Neuron (in vitro differentiated cells): ENCODE results near the gene ABHD17A.

Experiments
- H2AFZ ChIP-seq: one replicate; pipeline ENCODE4 v1.6.1; 2013; ENCODE audit warnings: low read depth, mild to moderate bottlenecking, inconsistent platforms, low read length, moderate library complexity
- H3K27me3 ChIP-seq: one replicate; pipeline ENCODE4 v1.6.1; 2013; ENCODE audit warnings: low read length; ENCODE audit not compliant: insufficient read depth
- H3K36me3 ChIP-seq: one replicate; pipeline ENCODE4 v1.6.1; 2013; ENCODE audit warnings: low read length; ENCODE audit not compliant: insufficient read depth
- H3K4me1 ChIP-seq: one replicate; pipeline ENCODE4 v1.6.1; 2013; ENCODE audit warnings: low read length; ENCODE audit not compliant: insufficient read depth
- H3K4me3 ChIP-seq: 2 replicates; pipeline ENCODE4 v1.5.1; 2013; ENCODE audit warnings: mild to moderate bottlenecking, low read length, moderate library complexity
- H3K9me3 ChIP-seq: one replicate; pipeline ENCODE4 v1.6.1; 2013; ENCODE audit warnings: low read length

ABHD17A gene

GRCh38 chr19:1855828-1856255, 29.5 kb downstream of the ABHD17A start:
- Histone ChIP-seq H3K9me3 (no peaks in the 10 kb centered on the region), H3K4me1 (peaks cover 51% of the 10 kb centered on the region), H3K36me3 (no peaks in the 10 kb centered on the region), H3K4me3 (no peak overlapping the region), H2AFZ (no peak overlapping the region), H3K27me3 (no peaks in the 10 kb centered on the region)

GRCh38 chr19:1855040-1855827, 30.1 kb downstream of the ABHD17A start:
- Histone ChIP-seq H3K4me3 (no peak overlapping the region), H3K27me3 (no peaks in the 10 kb centered on the region), H3K36me3 (no peaks in the 10 kb centered on the region), H3K9me3 (no peaks in the 10 kb centered on the region), H2AFZ (no peak overlapping the region), H3K4me1 (peaks cover 45% of the 10 kb centered on the region)

GRCh38 chr19:1854542-1855039, 30.7 kb downstream of the ABHD17A start:
- Histone ChIP-seq H3K36me3 (no peaks in the 10 kb centered on the region), H3K9me3 (no peaks in the 10 kb centered on the region), H2AFZ (no peak overlapping the region), H3K4me3 (no peak overlapping the region), H3K27me3 (no peaks in the 10 kb centered on the region), H3K4me1 (peaks cover 38% of the 10 kb centered on the region)

DNA sequence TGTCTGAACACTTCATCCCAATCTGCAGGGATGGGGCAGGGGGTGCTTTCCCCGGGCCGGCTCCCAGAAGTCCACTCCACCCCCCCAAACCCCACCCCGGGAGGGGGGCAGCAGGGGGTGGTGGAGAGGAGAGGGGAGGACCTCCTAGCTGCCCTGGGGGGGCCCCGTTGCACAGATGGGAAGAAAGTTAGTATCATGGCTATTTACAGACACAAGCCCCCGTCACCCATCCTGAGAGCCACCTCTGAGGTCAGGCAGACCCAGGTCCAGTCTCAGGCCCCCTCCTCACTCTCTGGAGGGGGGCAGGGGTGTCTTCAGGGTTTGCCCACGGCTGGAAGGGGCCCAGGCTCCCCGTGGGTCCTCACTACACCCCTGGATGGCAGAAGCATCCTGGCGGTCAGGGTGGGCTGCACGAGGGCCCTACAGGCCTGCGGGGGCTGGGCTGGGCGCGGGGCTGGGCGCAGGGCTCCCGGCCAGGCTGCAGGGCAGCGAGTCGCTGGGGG, 31.2 kb downstream of the ABHD17A start:
- Histone ChIP-seq H3K4me1 (peaks cover 33% of the 10 kb centered on the region), H3K9me3 (no peaks in the 10 kb centered on the region), H2AFZ (no peak overlapping the region), H3K4me3 (no peak overlapping the region), H3K36me3 (no peaks in the 10 kb centered on the region), H3K27me3 (no peaks in the 10 kb centered on the region)

DNA sequence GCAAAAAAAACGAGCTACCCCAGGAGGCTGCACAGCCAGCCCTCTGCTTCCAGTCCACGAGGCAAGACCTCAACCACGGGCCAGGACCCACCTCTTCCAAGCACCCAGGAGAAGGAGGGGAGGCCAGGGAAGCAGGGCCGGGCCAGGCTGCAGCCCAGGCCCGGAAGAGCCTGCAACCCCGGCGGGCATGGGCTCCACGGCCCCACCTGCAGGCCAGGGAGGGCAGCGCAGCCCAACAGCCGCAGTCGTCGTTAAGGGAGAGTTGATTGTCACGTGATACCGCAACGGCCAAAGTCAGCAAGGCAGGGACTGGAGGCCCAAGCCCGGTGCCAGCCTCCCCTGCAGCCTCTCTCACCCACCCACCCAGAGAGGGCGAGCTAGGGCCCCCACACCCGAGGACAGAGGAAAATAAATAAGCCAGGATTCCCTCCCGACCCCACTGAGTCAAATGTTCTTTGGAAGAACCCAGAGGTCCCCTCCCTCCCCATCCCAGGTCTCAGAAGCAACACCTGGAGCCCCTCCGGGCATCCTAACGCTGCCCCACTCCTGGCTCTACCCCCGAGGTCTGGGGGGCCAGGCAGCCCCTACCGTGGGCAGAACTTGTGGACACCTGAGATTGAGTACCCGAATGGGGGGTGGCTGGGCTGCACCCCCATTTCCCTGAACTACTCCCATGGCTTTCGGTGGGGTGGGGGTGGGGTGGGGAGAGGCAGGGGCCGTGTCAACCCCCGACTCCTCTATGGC, 31.8 kb downstream of the ABHD17A start:
- H3K36me3 ChIP-seq, result no peaks in the 10 kb centered on the region
- H3K4me1 ChIP-seq, result peaks cover 32% of the 10 kb centered on the region
- no peaks in the 10 kb centered on the region for H3K9me3 ChIP-seq
- H3K4me3 ChIP-seq, result no peak overlapping the region
- no peaks in the 10 kb centered on the region for H3K27me3 ChIP-seq
- H2AFZ ChIP-seq, result no peak overlapping the region

DNA sequence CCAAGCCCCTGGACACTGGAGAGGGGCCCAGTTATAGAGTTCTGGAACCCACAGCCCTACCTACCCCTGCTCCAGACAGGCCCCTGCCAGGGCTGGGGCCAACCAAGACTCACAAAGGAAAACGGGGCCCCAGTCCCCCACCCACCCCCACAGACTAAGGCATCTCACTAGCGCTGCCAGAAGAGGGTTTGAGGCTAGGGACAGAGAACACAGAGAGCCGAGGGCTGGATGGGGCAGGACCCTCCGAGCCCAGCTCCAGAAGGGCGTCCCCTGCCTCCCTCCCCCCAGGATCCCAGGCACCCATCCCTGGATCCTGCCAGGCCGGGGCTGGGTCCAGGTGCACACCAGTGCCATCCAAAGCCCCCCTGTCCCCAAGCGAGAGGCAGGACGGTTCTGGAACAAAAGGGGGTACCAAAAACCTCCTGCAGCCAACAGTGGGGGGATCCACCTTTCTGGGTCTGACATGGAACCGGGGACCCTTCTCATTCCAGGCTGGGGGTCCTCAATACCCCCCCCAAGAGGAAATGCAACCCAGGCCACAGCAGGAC, 32.6 kb downstream of the ABHD17A start:
- Histone ChIP-seq H3K4me1 (peaks cover 29% of the 10 kb centered on the region), H3K4me3 (no peak overlapping the region), H3K36me3 (no peaks in the 10 kb centered on the region), H3K9me3 (no peaks in the 10 kb centered on the region), H2AFZ (no peak overlapping the region), H3K27me3 (no peaks in the 10 kb centered on the region)

DNA sequence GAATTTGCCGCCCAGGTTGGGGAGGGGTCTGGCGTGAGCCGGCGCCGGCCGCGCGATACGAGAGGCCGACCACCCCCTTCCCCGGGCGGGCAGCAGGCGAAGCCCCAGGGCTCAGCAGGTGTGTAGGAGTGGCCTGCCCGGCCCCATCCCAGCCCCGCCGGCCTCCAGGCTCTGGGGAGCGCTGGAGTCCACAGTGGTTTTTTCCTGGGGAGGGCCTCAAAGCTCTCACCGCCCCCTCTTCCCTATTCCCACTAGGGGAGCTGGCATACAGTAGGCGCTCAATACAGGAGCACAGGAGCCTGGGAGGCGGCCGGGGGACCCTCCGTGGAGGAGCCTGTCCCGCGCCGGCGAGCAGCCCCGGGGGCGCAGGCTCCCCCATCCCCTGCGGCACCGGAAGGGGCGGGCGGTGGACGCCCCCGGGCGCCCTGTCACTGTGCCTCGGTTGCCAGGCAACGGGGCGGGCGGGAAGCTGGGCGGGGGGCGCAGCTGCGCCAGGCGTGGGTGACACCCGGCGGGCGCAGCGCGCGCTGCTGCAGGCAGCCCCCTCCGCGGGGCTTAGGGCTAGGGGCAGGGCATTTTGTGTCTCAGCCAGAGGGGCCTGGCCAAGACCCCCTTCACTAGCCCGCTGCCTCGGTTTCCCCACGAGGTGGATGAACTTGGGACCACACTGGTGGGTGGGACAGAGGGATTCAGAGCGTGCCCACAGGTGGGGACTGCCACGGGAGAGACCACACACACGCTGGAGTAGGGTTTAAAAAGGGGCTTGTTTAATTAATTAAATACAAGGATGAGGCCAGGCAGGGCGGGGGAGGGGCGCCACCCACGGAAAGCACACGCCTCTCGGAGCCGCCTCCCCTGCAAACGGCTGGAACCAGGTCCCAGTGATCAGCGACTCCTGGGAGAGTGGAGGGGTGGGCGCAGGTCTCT, 33.4 kb downstream of the ABHD17A start:
- no peak overlapping the region for H3K4me3 ChIP-seq
- no peaks in the 10 kb centered on the region for H3K27me3 ChIP-seq

GRCh38 chr19:1850809-1851653, 34.3 kb downstream of the ABHD17A start:
- Histone ChIP-seq H3K4me1 (peaks cover 32% of the 10 kb centered on the region), H3K4me3 (no peak overlapping the region), H3K9me3 (no peaks in the 10 kb centered on the region), H2AFZ (no peak overlapping the region), H3K27me3 (no peaks in the 10 kb centered on the region), H3K36me3 (no peaks in the 10 kb centered on the region)

More for the DNA sequence above, 33.4 kb downstream of the ABHD17A start:
- H3K36me3 ChIP-seq, result no peaks in the 10 kb centered on the region
- H3K4me1 ChIP-seq, result peaks cover 30% of the 10 kb centered on the region
- H2AFZ ChIP-seq, result no peak overlapping the region
- no peaks in the 10 kb centered on the region for H3K9me3 ChIP-seq

DNA sequence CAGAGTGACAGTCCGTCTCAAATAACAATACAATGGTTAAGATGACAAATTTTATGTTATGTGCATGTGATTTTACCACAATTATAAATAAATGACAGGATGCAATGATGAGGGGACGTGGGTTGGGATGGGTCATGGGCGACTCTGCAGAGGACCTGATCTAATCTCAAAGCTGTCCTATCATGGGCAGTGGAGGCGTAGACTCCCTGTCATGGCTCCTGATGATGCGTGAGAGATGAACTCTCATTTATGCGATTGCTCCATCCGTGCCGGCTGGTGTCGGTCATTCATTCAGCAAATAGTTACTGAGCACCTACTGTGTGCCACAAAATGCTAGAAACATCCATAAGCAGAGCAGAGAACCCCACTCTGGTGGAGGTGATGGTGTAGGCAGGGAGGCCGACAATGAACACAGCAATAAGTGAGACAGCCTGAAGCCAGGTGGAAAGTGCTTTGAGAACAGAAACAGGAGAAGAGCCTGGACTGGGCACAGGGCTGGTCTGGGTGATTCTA, 35.4 kb downstream of the ABHD17A start:
- Histone ChIP-seq H3K36me3 (peaks cover 3% of the 10 kb centered on the region), H3K9me3 (no peaks in the 10 kb centered on the region), H2AFZ (no peak overlapping the region), H3K27me3 (no peaks in the 10 kb centered on the region), H3K4me3 (no peak overlapping the region), H3K4me1 (peaks cover 25% of the 10 kb centered on the region)

DNA sequence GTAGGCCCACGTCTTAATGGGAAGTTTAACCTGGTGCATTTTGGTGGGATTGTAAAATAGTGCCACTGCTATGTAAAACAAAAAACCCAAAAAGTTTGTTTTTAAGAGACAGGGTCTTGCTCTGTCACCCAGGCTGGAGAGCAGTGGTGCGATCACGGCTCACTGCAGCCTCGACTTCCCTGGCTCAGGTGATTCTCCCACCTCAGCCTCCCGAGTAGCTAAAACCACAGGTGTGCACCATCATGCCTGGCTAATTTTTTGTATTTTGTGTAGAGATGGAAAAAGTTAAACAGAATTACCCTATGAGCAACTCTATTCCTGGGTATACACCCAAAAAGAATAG, 36.2 kb downstream of the ABHD17A start:
- Histone ChIP-seq H3K4me3 (no peak overlapping the region), H2AFZ (no peak overlapping the region)

DNA sequence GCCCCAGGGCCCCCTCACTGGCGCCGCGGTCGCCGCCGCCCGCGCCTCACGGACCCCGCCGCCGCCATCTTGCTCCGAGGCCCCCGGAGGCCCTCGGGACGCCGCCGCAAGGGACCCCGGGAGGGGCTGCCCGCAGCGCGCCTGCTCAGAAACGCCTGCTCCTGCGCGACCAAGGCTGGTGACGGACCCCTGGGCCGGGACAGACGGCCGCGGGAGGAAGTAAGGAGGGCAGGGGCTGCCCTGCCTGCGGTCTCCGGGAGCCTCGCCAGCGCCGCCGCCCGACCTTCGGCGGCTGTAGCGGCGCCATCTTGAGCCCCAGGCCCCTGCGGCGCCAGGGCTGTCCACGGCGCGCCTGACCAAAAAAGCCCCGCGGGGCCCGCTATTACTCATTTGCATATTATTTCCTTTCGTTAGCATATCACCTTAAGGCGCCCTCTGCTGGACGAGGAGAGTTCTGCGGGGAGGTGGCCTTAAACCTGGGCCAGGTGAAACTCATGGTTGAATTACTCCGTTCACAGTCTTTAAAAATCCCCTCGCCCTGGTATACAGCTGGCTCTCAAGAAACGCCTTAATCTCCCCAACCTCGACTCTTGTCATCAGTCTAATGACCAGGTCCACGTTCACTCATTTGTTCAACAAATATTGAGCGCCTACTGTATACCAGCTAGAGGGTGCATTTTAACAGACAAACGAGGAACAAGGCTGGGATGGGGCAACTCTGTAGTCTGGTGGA, 36.7 kb downstream of the ABHD17A start, which contains the start of gene REXO1:
REXO1 (minus strand) TSS at position 85 of the 733 bp plus-strand sequence. CDS start 125 bp downstream, outside the sequence.
- peak within 1 kb of the TSS; percentile 83 for H3K4me3 ChIP-seq
- H3K27me3 ChIP-seq, result no peaks in the 10 kb centered on the region
- peak within 1 kb of the TSS; percentile 29 for H2AFZ ChIP-seq

More for the DNA sequence above, 36.2 kb downstream of the ABHD17A start:
- Histone ChIP-seq H3K4me1 (peaks cover 20% of the 10 kb centered on the region), H3K9me3 (no peaks in the 10 kb centered on the region), H3K27me3 (no peaks in the 10 kb centered on the region), H3K36me3 (peaks cover 3% of the 10 kb centered on the region)

More for the DNA sequence above, 36.7 kb downstream of the ABHD17A start, which contains the start of gene REXO1:
- H3K4me1 ChIP-seq, result peaks cover 20% of the 10 kb centered on the region
- no peaks in the 10 kb centered on the region for H3K9me3 ChIP-seq
- peaks cover 3% of the 10 kb centered on the region for H3K36me3 ChIP-seq
